GM19372 (cell line): ENCODE data around the gene PDHA1.

Experiments
- ATAC-seq: cut with Tn5 transposase; IDR thresholded peaks from one replicate; pipeline ENCODE4 v1.9.1; 2021; ENCODE audit warnings: mild to moderate bottlenecking, low read depth, moderate library complexity; ENCODE audit not compliant: unreplicated experiment

PDHA1 gene

GRCh38 chrX:19373351-19373891, 29.7 kb downstream of the PDHA1 start:
- ATAC-seq, result no peak

DNA sequence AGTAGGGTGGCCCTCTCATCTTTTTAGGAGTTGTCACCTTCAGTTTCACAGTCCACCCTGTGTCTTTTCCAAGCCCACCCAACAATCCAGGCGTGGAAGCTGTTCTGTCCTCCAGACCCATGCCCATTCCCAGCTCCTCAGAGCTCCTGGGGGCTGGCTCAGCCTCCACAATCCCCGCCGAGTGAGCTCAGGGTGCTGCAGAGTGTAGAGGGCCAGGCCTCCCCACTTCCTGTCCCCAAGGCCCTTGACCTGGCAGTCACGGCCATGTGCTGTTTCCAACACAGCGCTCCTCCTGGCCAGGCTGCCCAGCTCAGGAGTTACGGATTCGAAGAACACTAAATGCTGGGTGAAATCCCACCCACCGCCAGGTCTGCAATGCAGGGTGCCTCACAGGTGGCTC, 31.8 kb downstream of the PDHA1 start:
- ATAC-seq, result no peak

DNA sequence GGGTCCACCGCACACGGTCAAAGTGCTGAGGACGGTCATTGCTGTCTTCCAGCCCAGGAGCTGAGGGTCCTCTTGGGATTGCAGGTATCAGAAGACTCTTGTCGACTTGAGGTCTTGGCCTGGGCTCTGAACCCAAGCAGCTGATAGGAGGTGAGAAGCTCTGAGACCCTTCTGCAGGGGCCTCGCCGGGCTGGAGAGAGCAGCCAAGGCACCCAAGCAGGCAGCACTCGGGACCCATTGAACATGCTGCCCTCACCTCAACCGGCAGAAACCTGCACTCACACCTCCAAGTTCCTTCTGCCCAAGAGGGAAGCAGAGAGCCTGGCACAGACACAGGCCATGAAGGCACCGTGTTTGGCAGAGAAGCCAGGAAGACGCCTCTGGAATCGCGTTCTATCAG, 34.1 kb downstream of the PDHA1 start:
- no peak for ATAC-seq

DNA sequence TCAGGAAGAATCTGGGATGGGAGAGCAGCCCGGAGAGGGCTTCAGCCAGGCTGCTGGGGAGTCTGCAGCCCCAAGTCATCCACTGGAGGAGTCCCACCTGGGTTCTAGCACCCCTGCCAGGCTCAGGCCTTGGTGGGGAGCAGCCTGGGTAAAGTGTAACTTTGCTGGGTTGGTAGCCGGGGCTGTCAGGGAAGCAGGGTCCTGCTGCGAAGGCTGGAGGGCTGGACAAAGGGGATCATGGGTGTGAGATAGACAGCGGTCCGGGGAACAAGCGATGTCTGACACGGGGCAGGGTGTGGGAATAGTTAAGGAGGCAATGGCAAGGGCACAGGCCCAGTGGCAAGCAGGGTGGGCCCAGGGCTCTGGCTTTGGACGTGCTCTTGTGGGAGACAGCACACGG, 37.6 kb downstream of the PDHA1 start:
- ATAC-seq, result no peak

DNA sequence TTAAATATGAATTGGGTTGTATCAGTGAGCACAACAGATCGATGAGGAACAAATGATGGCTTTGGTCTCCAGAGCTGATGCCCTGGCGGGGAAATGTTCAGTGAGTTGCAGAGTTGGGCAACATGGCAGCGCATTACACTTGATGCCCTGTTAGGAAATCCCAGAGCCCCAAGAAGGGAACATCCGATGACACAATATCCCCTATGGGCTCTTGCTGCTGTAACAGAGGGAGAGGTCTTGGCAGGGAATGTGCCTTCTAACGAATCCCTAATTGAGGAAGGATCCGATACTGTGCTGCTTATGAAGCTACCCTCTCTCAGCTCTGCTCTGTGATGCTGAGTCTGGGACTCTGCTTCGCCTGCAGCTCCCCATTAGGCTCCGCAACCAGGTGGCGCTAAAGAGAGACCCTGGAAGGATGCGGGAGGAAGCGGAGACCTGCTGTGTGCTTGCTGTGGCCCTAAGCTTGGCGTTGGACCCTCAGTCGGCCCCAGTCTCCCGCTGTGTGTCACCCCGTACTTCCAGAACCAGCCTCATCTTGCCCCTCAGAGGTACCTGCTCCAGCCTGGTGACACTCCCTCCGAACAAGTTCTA, 38.9 kb downstream of the PDHA1 start:
- peak; percentile 64 for ATAC-seq

GRCh38 chrX:19386679-19387078, 43.0 kb downstream of the PDHA1 start:
- ATAC-seq, result no peak

GRCh38 chrX:19388064-19388679, 44.4 kb downstream of the PDHA1 start:
- ATAC-seq, result no peak

- no peak for ATAC-seq
Measured at GRCh38 chrX:19388741-19389140, 45.0 kb downstream of the PDHA1 start.

DNA sequence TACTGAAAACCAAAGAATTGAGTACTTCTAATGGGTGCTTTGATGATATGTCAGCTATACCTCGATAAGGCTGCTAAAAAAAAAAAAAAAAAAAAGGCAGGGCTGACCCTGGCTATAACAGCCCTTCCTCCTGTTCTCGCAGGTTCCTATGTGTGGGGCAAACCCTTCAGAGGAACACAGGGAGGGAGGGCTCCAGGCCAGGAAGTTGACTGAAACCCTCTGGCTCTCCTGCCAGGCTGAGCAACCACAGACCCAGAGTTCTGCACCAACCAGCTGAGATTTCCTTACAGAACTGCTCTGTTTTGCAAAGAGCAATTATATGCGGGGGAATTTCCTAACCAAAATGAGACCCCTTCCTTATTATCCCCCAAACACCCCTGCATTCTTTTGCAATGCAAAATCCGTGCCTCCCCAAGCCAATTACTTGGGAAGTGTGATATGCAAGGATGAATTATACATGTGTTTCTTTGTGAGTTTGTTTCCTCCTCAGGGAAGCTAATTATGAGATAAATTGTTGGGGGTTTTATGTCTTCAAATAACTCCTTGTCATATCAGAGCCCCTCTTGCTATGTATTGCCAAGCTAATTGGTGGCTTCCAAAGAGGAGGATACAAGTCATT, 45.6 kb downstream of the PDHA1 start:
- ATAC-seq, result no peak

DNA sequence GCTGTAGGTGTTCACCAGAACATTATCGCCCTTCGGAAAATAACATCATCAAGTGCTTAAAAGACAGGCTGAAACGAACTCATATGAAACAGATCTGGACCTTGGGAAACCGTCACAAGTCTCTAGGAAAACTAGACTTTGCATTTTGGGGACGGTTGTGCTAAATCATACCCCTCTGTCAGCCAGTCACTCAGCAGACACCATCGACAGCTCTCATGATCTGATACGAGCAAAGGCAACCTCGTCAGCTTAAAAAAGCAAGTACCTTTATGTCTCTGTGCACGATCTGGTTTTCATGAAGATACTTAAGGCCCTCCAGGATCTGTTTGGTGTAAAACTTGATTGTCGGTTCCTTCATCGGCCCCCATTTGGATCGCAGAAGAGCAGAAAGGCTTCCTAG, 48.4 kb downstream of the PDHA1 start:
- no peak for ATAC-seq

DNA sequence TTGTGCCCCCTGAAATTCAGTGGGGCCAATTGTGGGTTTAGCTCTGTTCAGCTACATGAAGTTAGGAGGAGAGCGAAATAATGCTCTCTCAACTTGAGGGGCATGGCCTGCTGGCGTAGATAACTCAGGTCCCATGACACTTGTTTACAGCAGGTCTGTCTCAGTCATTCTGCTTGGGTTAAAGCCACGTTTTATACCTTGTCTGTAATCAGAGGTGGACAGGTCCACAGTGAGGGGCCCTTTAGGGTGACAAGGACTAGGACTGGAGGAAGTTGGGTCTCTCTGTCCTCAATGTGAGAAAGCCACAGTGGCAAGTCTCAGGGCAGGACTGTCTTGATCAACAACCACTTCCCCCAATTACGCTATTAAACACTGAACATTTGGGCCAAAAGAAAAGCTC, 49.0 kb downstream of the PDHA1 start:
- ATAC-seq, result no peak

GRCh38 chrX:19403696-19404095, 60.0 kb downstream of the PDHA1 start:
- no peak for ATAC-seq

DNA sequence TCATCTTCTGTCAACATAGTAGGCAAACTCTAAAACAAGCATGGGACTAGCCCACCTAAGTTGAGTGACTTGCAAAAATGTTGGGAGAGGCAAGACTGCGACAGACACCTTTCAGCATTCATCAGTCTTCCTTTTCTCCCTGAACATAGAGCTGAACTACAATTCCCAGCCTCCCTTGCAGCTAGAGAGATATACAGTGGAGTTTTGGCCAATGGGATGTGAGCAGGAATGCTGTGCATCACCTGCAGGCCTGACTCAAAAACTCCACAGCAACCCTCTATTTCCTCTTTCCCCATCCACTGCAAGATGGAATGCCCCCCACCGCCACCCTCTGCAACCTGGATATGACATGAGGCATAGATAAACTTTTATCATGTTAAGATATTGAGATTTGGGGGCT, 66.5 kb downstream of the PDHA1 start:
- ATAC-seq, result no peak
